HG03432 (cell line): ENCODE results near the gene MACROD1.

Experiments
- ATAC-seq: cut with Tn5 transposase; IDR thresholded peaks from one replicate; pipeline ENCODE4 v1.9.1; 2021; ENCODE audit warnings: mild to moderate bottlenecking, moderate library complexity; ENCODE audit not compliant: unreplicated experiment

MACROD1 gene

DNA sequence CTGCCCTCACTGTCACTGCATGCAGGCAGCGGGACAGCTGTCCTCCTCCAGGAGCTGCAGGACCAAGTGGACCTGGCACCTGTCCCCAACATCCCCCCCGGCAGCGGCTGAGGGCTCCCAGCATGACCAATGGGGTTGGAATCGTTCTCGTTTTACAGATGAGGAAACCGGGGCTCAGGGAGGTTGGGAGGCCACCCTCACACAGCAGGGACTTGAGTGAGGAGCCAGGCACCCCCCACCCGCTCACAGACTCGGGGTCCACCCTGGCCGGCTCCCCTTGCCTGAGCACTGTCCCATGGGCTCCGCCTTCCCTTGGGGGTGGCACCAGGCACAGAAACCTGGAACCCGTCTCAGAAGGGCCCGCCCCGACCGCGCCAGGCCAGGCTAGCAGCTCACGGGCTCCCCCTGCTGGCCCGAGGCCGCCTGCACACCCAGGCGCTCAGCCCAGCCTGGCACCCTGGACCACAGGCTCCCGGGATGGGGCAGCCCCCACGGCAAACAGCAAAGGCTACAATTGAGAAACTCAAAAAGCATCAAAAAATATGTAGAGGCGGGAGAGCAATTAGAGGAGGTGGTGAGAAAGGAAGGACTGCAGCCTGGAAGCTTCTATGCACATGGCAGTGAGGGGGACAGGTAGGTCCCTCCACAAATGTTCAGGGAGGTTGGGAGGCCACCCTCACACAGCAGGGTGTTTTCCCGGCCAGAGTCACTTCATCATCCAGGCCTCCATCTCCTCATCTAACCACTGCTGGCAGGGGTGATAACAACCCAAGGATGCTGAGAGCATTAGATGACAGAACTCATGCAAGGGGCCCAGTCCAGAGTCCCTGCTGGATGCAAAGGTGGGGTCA, 12.8 kb downstream of the MACROD1 start:
- peak; percentile 75 for ATAC-seq

DNA sequence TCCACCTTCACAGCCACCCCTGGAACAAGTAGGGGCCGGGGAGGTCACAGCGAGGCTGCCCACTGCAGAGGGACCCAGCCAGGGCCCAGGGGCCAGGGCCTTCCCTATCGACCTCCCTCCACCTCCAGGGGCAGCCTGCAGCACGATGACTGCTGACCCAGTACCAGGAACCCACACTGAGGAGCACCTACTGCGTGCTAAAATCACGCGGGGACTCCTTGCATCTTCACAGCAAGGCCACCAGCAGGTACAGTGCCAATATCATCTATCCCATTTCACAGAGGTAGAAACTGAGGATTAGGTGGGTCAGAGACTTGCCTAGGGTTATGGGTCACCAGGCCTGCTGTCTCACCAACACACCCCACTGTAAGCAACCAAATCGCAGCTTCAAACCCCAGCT, 14.6 kb downstream of the MACROD1 start:
- ATAC-seq: no peak

DNA sequence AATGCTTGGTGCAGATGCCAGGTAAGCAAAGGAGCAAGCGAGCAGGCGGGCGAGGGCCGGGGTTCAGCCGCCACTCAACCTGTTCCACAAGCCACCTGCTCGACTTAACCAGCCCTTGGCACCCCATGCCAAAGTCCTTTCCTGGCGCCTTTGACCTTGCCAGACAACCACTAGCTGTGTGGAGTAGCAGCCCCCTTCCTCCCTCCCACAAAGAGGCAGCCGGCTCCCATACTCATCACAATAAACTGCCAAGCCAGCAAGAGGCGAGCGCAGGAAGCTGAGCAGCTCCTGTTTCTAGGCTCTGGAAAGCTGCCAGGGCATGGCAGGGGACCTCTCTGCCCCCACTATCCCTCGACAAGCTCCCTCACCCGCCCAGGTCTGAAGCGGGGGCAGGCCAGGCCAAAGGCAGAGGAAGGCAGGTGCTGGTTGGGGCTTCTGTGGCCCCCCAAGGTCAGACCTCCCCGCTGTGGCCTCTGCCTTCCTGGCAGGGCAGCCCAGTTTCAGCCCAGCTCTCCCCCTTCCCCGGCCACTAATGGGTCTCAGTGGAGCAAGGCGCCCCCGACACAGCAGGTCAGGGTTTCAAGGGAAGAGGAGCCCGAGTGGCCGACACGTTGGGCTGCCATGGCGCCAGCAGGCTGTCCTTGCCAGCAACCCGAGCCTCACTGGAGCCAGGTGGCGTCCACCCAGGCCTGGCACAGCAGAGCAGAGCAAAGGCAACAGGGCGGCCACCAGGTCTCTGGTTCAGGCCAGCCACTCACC, 15.3 kb downstream of the MACROD1 start:
- ATAC-seq: no peak

DNA sequence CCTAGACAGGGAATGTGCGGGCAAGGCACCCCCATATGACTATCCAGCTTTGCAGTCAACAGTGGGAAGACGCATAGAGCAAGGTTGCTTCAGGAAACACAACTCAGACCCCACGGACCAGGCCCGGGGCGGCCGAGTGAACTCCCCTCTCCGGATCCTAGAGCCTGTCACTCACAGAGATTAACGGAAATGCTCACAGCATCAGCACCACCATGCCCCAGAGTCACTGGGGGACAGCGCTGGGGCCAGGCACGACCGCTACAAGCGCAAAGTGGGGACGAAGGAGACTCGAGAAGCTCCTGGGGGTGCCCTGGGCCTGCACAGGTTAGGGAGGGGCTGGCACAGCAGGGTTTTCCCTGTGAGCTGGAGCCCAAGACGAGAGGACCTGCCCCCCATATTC, 15.9 kb downstream of the MACROD1 start:
- ATAC-seq: no peak

DNA sequence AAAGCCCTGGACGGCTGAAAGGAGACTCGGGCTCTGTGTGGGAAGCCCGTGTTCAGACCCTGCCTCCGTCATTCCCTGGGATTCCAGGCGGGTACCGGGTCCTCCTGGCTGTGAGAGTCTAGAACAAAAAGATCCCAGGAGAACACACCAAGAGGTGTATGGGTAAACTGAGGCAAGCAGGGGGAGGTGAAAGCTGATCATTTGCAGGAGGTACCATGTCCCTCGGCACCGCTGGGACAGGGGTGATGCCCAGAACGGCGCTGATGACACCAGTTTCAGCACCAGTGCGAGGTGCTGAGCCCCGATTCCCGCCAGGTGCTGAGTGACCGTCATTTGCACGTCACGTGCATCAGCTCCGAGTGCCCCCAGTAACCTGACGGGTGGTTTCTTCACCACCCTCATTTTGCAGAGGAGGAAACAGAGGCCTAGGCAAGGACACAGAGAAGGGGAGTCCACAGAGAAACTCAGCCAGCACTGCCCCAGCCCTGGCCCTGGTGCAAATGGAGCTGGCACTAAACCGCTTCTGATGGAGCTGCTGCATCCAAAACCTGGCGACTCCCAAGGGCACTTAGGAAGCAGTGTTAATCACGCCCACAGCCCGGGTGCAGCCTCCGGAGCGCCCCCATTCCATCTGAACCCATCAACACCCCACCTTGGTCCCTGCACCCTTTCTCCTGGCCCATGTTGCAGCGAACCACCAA, 16.8 kb downstream of the MACROD1 start:
- no peak for ATAC-seq

DNA sequence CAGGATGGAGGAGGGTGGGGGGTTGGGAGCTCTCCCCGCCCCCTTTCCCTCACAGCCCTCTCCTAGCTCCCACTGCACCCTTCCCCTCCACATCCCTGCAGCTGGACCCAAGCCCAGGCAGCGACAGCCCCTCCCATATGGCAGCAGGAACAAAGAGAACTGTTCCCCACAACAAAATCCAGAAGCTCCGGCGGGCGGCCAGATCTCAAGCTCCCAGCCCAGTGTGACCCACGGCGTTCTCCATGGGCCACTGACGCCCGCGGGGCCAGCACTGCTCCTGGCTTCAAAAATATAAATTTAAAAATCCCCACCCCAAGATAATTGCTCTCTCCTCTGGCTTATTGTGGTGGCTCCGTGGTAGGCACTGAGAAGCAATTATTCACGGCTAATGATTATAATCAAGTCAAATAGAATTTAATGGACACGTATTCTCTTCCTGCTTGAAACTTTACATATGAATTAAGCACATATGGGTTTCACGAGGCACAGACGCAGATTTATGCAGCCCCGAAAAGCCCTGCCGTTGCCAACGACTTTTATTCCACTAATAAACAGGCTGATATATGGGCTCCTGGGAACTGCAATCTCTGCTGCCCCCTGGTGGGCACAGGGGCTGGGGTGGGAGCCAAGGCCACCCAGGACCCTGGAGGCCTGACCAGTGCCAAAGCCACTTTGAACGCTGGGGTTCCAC, 17.5 kb downstream of the MACROD1 start:
- ATAC-seq: no peak

DNA sequence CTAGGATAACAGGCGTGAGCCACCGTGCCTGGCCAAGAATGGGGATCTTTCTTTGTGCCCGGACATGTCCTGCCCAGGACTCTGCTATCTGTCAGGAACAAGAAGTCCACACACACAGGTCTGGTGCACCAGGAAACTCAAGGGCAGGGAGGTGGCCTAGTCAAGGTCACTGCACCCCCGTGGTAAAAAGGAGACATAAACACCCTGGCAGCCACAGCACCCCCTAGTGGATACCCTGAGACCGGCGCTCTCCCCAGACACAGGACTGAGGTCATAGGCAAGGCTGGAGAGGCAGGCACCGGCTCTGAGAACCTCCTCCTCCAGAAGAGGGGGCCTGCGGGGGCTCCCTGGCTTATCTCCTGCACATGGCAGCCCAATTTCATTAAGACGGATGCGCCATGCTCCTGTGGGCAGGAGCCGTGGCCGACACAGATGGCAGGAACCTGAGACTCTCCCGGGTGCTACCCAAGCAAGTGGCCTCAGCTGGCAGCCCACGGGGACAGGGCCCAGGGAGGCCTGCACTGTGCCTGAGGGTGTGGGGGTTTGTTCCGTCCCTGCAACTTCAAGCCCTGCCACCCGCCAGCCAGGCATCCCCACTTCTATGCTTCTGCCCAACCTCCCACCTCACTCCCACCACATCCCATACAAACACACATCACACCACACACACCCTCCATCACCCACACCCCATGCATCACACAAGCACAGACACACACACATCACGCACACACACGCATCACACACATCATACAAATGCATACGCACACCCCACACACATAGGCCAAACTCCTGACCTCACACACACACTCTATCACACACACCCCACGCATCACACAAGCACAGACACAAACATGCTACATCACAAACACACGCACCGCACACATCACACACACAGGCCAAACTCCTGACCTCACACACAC, 19.6 kb downstream of the MACROD1 start:
- ATAC-seq: no peak

DNA sequence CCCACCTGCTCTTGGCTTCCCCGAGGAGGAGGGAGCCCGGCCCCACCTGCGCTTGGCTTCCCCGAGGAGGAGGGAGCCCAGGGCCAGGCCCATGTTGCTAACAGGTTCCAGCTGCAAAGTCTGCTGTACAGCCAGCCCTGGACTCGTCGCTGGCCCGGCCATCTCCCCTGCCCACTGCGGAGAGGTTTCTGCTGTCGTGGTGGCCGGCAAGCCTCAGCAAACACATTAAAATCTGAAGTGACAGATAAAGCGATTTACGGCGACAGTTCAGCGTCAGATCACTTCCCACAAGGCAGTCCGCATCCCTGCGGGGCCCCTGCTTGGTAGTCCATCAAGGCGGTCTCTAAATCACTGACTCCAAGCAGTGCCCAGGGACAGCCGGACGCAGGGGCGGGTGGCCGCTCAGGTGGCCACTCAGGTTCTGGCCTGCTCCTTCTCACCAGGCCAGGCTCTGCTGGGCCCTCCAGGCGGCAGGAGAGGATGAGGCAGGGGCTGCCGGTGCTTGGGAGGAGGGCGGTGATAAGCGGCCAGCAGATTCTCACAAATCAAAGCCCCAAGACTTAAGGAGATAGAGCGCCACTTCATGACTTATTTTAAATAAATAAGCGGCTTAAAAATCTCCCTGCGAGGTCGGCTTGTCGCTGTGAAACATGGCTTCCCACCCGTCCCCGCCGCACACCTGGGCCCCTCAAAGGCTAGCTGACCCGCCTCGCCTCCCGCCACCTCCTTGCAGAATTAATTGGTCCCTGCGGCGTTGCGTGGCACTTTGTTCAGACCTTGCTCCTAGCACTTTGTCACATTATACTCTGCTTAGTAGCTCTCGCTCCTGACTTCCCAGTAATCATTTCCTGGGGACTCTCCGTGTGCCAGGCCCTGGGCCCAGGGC, 21.1 kb downstream of the MACROD1 start:
- no peak for ATAC-seq

DNA sequence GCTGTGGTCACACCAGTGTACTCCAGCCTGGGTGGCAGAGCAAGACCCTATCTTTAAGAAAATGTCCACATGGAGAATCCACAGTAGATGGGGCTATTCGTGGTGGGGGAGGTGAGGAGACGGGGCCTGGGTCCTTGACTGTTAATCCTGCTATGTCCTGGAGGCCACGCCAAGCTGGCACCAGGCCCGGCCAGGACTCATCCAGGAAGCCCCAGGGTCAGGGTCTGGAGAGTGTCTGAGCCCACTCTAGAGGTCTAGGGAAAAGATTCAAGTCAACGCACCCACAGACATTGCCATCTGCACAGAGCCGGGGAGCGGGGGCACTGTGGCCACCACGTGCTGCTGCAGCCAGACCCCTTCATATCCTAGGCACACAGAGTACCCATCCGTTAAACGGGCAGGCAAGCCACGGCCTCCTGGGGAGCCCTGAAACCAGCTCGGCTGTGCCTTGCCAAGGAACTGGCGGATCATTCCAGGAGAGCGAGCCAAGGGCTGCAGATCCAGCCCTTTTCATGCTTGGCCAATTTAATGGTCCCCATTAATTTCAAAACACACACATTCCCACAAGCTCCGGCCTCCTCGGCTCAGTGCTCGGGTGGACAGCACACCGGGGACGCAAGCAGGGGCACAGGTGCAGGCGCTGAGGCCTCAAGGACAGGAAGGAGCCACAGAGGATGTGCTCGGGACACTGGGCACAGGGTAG, 24.7 kb downstream of the MACROD1 start:
- ATAC-seq: no peak

DNA sequence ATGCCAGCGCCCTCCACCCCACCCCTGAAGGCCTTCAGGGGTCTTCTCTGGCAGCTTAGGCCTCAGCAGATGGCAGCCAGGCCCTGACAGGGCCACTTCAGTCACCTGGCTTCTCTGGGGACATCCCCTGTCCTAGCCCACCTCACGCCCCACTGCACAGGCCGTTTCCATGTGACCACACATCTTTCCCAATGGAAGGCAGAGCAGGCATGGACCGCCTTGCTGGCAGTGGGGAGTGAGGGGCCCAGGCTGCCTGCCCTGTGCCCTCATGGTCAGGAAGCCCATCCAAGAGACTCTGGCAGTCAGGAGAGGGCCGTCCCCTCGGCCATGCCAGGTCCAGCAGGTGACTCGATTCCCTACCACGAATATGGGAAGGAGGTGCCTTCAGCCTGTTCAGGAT, 25.8 kb downstream of the MACROD1 start:
- ATAC-seq: no peak

DNA sequence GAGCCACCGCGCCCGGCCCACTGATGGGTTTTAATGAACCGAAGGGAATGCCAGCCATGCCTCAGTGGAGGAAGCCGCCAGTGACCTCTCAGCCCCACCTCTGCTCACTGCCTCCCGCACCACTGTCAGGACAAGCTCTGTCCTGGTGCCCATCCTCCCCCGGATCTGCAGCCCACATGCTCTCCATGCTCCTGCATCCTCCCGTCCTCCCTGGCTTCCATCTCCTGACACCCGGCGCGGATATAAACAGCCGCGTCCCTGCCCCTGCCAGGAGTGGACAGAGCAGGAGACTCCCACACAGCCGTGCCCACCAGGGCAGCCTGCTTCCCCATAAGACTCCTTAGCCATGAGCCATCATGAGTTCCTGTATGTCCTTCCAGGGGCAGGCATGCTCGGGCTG, 26.9 kb downstream of the MACROD1 start:
- no peak for ATAC-seq

DNA sequence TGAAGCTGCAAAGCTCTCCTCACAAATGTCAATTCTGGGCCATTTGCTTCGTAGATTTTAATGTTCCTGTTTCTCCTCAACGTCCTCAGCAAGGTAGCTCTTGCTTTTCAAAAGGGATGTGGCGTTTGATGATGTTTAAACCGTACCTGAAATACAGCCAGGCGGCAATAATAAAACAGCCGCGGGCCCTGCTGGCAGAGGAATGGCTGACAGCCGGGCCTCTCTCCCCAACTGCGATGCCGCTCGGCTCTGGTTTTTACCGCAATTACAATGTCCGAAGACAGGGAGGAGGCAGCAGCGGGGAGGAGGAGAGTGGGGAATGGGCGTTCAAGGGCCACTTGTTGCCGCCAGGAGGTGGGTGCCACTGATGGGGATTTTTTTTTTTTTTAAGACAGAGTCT, 27.5 kb downstream of the MACROD1 start:
- ATAC-seq: no peak

DNA sequence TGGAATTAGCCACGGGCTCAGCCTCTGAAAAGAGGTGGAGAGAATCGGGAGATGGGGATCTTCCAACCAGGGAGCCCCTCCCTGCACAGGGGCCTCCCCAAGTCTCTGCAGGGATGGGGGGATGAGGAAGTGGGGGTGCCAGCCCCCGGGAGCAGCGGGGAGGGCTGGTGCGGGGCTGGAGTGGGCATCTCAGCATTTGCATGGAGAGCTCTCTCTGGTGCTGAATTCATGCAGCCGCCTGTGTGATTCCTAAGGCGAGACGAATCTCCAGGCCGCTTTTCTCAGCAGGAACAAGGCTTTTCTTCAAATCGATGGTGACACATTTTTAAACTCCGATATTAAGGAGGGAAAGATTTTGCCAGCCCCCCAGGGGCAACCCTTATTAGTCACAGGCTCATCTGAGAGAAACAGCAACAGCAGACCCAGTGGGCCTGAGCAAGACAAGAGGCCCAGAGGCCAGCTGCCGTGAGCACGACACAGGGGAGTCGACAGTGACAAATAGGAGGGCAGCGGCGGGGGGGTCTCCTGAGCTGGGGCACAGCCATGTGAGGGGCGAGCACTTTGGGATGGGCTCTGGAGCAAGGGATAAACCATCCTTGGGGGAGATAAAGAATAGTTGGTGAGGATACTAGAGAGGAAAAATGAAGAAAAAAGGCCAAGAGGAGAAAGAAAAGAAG, 29.0 kb downstream of the MACROD1 start:
- ATAC-seq: no peak

DNA sequence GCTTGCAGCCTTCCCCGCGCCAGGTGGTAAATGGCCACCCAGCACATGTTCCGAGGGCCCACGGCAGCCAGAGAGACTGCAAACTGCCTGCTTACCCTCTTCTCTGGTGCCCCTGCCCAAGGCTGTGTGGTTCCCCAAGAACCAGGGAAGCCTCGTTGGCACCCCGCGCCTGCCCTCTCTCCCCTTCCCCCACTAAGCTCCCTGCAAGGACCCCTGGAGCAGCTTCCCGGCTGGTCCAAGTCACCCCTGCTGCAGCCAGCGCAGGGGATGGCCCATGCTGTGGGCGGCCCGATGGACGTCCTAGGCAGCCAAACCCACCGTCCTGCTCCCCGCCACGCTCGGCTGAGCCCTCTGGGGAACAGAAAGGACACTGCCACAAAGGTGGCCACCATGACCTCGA, 30.2 kb downstream of the MACROD1 start:
- ATAC-seq: no peak

DNA sequence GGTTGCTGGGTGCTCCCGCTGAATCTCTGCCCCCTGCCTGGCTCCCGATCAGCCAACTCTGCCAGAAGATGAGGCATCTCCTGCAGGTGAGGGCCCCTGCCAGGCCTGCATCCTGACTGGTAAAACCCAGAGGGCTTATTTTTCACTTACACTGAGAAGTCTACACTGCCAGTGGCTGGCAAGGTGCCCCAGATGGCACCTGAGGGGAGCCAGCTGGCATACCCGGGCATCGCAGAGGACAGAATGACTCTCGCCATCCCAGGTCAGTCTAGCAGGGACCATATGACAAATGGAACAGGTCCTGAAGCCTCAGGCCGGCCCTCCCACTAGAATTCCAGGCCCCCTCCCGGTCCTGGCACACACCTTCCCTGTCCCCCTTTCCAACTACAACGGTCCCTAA, 30.9 kb downstream of the MACROD1 start:
- ATAC-seq: no peak

DNA sequence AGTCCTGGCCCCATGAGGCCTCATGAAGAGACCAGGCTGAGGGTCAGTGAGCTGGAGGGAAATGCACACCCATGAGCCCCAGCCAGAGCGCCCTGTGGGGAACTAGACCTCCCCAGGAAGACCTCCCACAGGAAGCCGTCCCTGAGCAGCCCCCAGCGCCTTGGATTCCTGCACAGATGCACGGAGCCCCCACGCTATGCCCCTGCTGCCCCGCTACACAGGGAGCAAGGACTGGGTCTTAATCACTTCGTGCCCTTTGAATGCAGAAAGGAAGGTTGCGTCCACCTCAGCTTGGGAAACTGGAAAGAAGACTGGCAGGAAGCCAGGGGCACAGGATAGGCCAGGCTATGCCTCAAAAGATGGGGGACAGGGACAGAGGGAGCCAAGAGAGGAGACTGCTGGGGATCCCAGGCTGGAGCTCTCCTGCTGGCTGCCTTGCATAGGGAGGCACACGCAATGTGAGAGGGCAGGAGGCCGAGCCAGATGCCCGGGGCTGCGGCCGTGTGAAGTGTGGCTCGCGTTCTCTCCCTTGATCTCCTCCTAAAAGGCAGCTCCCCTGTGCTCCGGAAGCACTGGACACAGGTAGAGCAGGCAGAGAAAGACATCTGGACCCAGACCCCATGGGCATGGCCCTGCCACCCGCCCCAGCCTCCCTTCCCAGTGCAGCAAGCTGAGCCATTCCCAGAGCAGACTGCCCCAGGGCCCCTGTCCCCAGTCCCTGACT, 32.8 kb downstream of the MACROD1 start:
- ATAC-seq: no peak

DNA sequence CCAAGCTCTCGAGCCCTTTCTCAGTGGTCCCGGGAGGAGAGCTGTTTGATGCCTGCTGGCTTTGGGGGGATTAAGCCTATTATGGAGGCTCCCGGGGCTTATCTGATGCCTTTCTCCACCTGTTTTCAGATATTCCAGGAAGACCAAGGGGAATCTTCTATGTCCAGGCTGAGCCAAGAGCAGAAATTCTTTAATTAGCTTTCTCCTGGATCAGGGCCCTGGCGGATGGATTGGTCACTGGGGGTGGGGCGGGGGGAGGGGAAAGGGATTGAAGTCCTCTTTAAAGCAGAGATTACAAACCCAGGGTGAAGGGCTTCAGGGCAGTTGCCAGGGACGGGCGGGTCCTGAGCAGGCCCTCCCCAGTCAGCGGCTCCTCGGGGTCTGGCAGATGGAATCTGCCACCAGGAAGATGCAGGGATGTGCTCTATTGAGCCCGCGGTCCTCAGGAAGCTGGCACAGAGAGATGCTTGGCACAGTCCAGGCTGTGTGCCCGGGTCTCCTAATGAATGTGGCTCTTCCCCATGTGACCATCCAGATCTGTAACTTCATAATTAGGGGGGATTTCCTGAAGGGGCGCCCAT, 33.6 kb downstream of the MACROD1 start:
- no peak for ATAC-seq
